ENCODE data around the gene FMN1.
A peak's percentile ranks its signal among the peaks of the same experiment; 100 is the strongest.

The FMN1 gene

GRCh38 chr15:33194704-33195670 lies at the start of gene FMN1:
Gene FMN1, minus strand, starts transcription at chr15:33194714. Its CDS starts 39,800 bp downstream, at chr15:33154914.
- Histone ChIP-seq H3K27ac (peak within 1 kb of the TSS in 11 of 21 experiments; percentile 19 to 69 (median 59)), H3K4me3 (peak within 1 kb of the TSS; percentile 37 to 49 (median 42))

GRCh38 chr15:33243869-33244268 lies 49.4 kb upstream of the FMN1 start:
- H3K27ac ChIP-seq: no peak overlapping the region
- H3K4me3 ChIP-seq: no peak overlapping the region

- no peak overlapping the region for H3K27ac ChIP-seq
- H3K4me3 ChIP-seq: no peak overlapping the region
These were observed 48.9 kb upstream of the FMN1 start for GRCh38 chr15:33243393-33243792.

- Histone ChIP-seq H3K27ac (no peak overlapping the region), H3K4me3 (no peak overlapping the region)
These were observed 48.2 kb upstream of the FMN1 start for GRCh38 chr15:33242669-33243191.

- Histone ChIP-seq H3K4me3 (no peak overlapping the region), H3K27ac (no peak overlapping the region)
These were observed 47.7 kb upstream of the FMN1 start for GRCh38 chr15:33242165-33242564.

- no peak overlapping the region for H3K27ac ChIP-seq
- no peak overlapping the region for H3K4me3 ChIP-seq
These were observed 42.5 kb upstream of the FMN1 start for GRCh38 chr15:33236841-33237509.

GRCh38 chr15:33234020-33234461 lies 39.5 kb upstream of the FMN1 start:
- H3K4me3 ChIP-seq: no peak overlapping the region
- H3K27ac ChIP-seq: no peak overlapping the region

GRCh38 chr15:33226559-33227181 lies 32.2 kb upstream of the FMN1 start:
- Histone ChIP-seq H3K4me3 (no peak overlapping the region), H3K27ac (no peak overlapping the region)

- Histone ChIP-seq H3K4me3 (no peak overlapping the region), H3K27ac (no peak overlapping the region)
These were observed 23.6 kb upstream of the FMN1 start for GRCh38 chr15:33218071-33218491.

GRCh38 chr15:33215941-33216872 lies 21.7 kb upstream of the FMN1 start:
- Histone ChIP-seq H3K4me3 (no peak overlapping the region), H3K27ac (no peak overlapping the region)

- no peak overlapping the region for H3K4me3 ChIP-seq
- H3K27ac ChIP-seq: no peak overlapping the region
These were observed 16.8 kb upstream of the FMN1 start for GRCh38 chr15:33211176-33211808.

GRCh38 chr15:33209575-33210481 lies 15.3 kb upstream of the FMN1 start:
- Histone ChIP-seq H3K4me3 (no peak overlapping the region), H3K27ac (no peak overlapping the region)

GRCh38 chr15:33207646-33208045 lies 13.1 kb upstream of the FMN1 start:
- H3K27ac ChIP-seq: no peak overlapping the region
- no peak overlapping the region for H3K4me3 ChIP-seq

- Histone ChIP-seq H3K27ac (no peak overlapping the region), H3K4me3 (no peak overlapping the region)
These were observed 11.9 kb upstream of the FMN1 start for GRCh38 chr15:33206366-33206765.

- H3K4me3 ChIP-seq: no peak overlapping the region
These were observed 10.4 kb upstream of the FMN1 start for GRCh38 chr15:33204926-33205325.

GRCh38 chr15:33204087-33204486 lies 9.6 kb upstream of the FMN1 start:
- H3K27ac ChIP-seq: no peak overlapping the region
- H3K4me3 ChIP-seq: no peak overlapping the region

More at GRCh38 chr15:33204926-33205325, 10.4 kb upstream of the FMN1 start:
- H3K27ac ChIP-seq: no peak overlapping the region

GRCh38 chr15:33201491-33202231 lies 7.1 kb upstream of the FMN1 start:
- Histone ChIP-seq H3K4me3 (peak overlapping the region in 4 of 7 experiments; percentile 4 to 17 (median 9)), H3K27ac (peak overlapping the region in 5 of 21 experiments; percentile 25 to 69 (median 55))
